IgD-negative memory B cell (primary cell): ENCODE measurements around the gene NINJ1. TPM values are rescaled to one million over a fixed set of nuclear protein-coding genes. Genes with fewer than 3 reads are reported as not detected.

ENCODE experiments used
- H3K27ac Mint-ChIP-seq, 3 donors: one replicate each; pipeline ENCODE4 v1.8.0; 2020 to 2022; ENCODE audit warnings: mild to moderate bottlenecking in 3 of 3, mixed read lengths in 3 of 3, moderate library complexity in 1 of 3
- H3K27me3 Mint-ChIP-seq: one replicate; pipeline ENCODE4 v1.8.0; 2021; ENCODE audit warnings: mixed read lengths
- H3K36me3 Mint-ChIP-seq: one replicate; pipeline ENCODE4 v1.8.0; 2020; ENCODE audit warnings: mild to moderate bottlenecking, mixed read lengths
- H3K4me1 Mint-ChIP-seq, 3 donors: one replicate each; pipeline ENCODE4 v1.8.0; 2020 to 2022; ENCODE audit warnings: mixed read lengths in 3 of 3, mild to moderate bottlenecking in 1 of 3
- H3K4me3 Mint-ChIP-seq, 4 donors: one replicate each; pipeline ENCODE4 v1.8.0; 2020 to 2022; ENCODE audit warnings: mild to moderate bottlenecking in 4 of 4, mixed read lengths in 4 of 4, moderate library complexity in 3 of 4
- H3K9me3 Mint-ChIP-seq, 3 donors: one replicate each; pipeline ENCODE4 v1.8.0; 2020 to 2021; ENCODE audit warnings: mixed read lengths in 3 of 3, mild to moderate bottlenecking in 1 of 3
- polyA plus RNA-seq: library from polyadenylated mRNA; unstranded; fragments of 300-500 nt; fragmentation: Illumina TruSeq; gene quantifications from one replicate; pipeline ENCODE4 v1.2.3, GENCODE V29; 2021

The NINJ1 gene
- polyA plus RNA-seq, 1 donor from 2014 or later = 8.3 TPM

GRCh38 chr9:93097511-93098201 is 36.4 kb downstream of the NINJ1 start:
- no peaks in the 10 kb centered on the region for H3K9me3 Mint-ChIP-seq
- peaks cover 6% of the 10 kb centered on the region for H3K36me3 Mint-ChIP-seq
- H3K27me3 Mint-ChIP-seq = no peaks in the 10 kb centered on the region
- H3K27ac Mint-ChIP-seq = peak overlapping the region; percentile 75 to 97 (median 84)
- H3K4me3 Mint-ChIP-seq = peak overlapping the region; percentile 84 to 92 (median 90)
- H3K4me1 Mint-ChIP-seq = peaks cover 35 to 46% (median 41%) of the 10 kb centered on the region in 3 donors

GRCh38 chr9:93096811-93097382 is 37.2 kb downstream of the NINJ1 start:
- H3K4me3 Mint-ChIP-seq = peak overlapping the region; percentile 84 to 92 (median 90)
- H3K4me1 Mint-ChIP-seq = peaks cover 43 to 51% (median 49%) of the 10 kb centered on the region in 3 donors
- peaks cover 6% of the 10 kb centered on the region for H3K36me3 Mint-ChIP-seq
- H3K9me3 Mint-ChIP-seq = no peaks in the 10 kb centered on the region
- peak overlapping the region; percentile 23 to 97 (median 84) for H3K27ac Mint-ChIP-seq
- no peaks in the 10 kb centered on the region for H3K27me3 Mint-ChIP-seq

GRCh38 chr9:93096131-93096802 is 37.8 kb downstream of the NINJ1 start, which contains the start of gene CARD19:
TSS of gene CARD19 (plus strand) at chr9:93096217. CDS start at chr9:93096346, 129 bp downstream.
- peaks cover 48 to 56% (median 49%) of the 10 kb centered on the region in 3 donors for H3K4me1 Mint-ChIP-seq
- no peaks in the 10 kb centered on the region for H3K9me3 Mint-ChIP-seq
- no peaks in the 10 kb centered on the region for H3K27me3 Mint-ChIP-seq
- H3K36me3 Mint-ChIP-seq = peaks cover 6% of the 10 kb centered on the region
- H3K4me3 Mint-ChIP-seq = peak within 1 kb of the TSS; percentile 87 to 96 (median 93)
- H3K27ac Mint-ChIP-seq = peak within 1 kb of the TSS; percentile 97 to 100 (median 99)

GRCh38 chr9:93095205-93096130 is 38.6 kb downstream of the NINJ1 start:
- peaks cover 3% of the 10 kb centered on the region for H3K36me3 Mint-ChIP-seq
- peaks cover 47 to 58% (median 54%) of the 10 kb centered on the region in 3 donors for H3K4me1 Mint-ChIP-seq
- H3K27me3 Mint-ChIP-seq = no peaks in the 10 kb centered on the region

GRCh38 chr9:93094658-93095204 is 39.3 kb downstream of the NINJ1 start:
- Mint-ChIP-seq H3K27me3 (no peaks in the 10 kb centered on the region), H3K27ac (peak overlapping the region; percentile 97 to 100 (median 99)), H3K9me3 (no peaks in the 10 kb centered on the region)

More at GRCh38 chr9:93095205-93096130, 38.6 kb downstream of the NINJ1 start:
- peak overlapping the region; percentile 87 to 96 (median 93) for H3K4me3 Mint-ChIP-seq
- H3K9me3 Mint-ChIP-seq = no peaks in the 10 kb centered on the region
- peak overlapping the region; percentile 97 to 100 (median 99) for H3K27ac Mint-ChIP-seq

GRCh38 chr9:93093877-93094657 is 40.0 kb downstream of the NINJ1 start:
- peak overlapping the region; percentile 97 to 100 (median 99) for H3K27ac Mint-ChIP-seq
- H3K4me1 Mint-ChIP-seq = peaks cover 47 to 65% (median 62%) of the 10 kb centered on the region in 3 donors
- no peaks in the 10 kb centered on the region for H3K27me3 Mint-ChIP-seq
- no peaks in the 10 kb centered on the region for H3K9me3 Mint-ChIP-seq
- peak overlapping the region; percentile 70 to 94 (median 90) for H3K4me3 Mint-ChIP-seq
- H3K36me3 Mint-ChIP-seq = no peaks in the 10 kb centered on the region

More at GRCh38 chr9:93094658-93095204, 39.3 kb downstream of the NINJ1 start:
- peak overlapping the region; percentile 87 to 96 (median 93) for H3K4me3 Mint-ChIP-seq
- no peaks in the 10 kb centered on the region for H3K36me3 Mint-ChIP-seq
- H3K4me1 Mint-ChIP-seq = peaks cover 50 to 61% (median 60%) of the 10 kb centered on the region in 3 donors

GRCh38 chr9:93093127-93093876 is 40.7 kb downstream of the NINJ1 start:
- peak overlapping the region; percentile 52 to 99 (median 97) for H3K27ac Mint-ChIP-seq

GRCh38 chr9:93092251-93092991 is 41.6 kb downstream of the NINJ1 start:
- H3K4me3 Mint-ChIP-seq = peak overlapping the region; percentile 54 to 92 (median 83)
- H3K27ac Mint-ChIP-seq = peak overlapping the region; percentile 35 to 97 (median 52)
- H3K27me3 Mint-ChIP-seq = no peaks in the 10 kb centered on the region
- no peaks in the 10 kb centered on the region for H3K9me3 Mint-ChIP-seq
- peaks cover 39 to 57% (median 51%) of the 10 kb centered on the region in 3 donors for H3K4me1 Mint-ChIP-seq
- no peaks in the 10 kb centered on the region for H3K36me3 Mint-ChIP-seq

More at GRCh38 chr9:93093127-93093876, 40.7 kb downstream of the NINJ1 start:
- Mint-ChIP-seq H3K4me1 (peaks cover 45 to 63% (median 59%) of the 10 kb centered on the region in 3 donors), H3K27me3 (no peaks in the 10 kb centered on the region), H3K9me3 (no peaks in the 10 kb centered on the region), H3K4me3 (peak overlapping the region; percentile 35 to 92 (median 84)), H3K36me3 (no peaks in the 10 kb centered on the region)

- Mint-ChIP-seq H3K36me3 (no peaks in the 10 kb centered on the region), H3K4me3 (peak overlapping the region in 2 of 4 donors; percentile 17 to 59), H3K9me3 (no peaks in the 10 kb centered on the region), H3K27me3 (no peaks in the 10 kb centered on the region), H3K27ac (peak overlapping the region in 2 of 3 donors; percentile 25 to 97), H3K4me1 (peaks cover 33 to 51% (median 48%) of the 10 kb centered on the region in 3 donors)
These were observed 42.5 kb downstream of the NINJ1 start for GRCh38 chr9:93091453-93092081.

- H3K36me3 Mint-ChIP-seq = no peaks in the 10 kb centered on the region
- no peaks in the 10 kb centered on the region for H3K9me3 Mint-ChIP-seq
- H3K27ac Mint-ChIP-seq = peak overlapping the region in 1 of 3 donors; percentile 97
- H3K4me1 Mint-ChIP-seq = peaks cover 33 to 51% (median 48%) of the 10 kb centered on the region in 3 donors
- peak overlapping the region in 2 of 4 donors; percentile 17 to 59 for H3K4me3 Mint-ChIP-seq
- H3K27me3 Mint-ChIP-seq = no peaks in the 10 kb centered on the region
These were observed 43.0 kb downstream of the NINJ1 start for GRCh38 chr9:93091056-93091452.

GRCh38 chr9:93090091-93090655 is 43.9 kb downstream of the NINJ1 start:
- Mint-ChIP-seq H3K9me3 (no peaks in the 10 kb centered on the region), H3K27ac (peak overlapping the region in 1 of 3 donors; percentile 97), H3K27me3 (no peaks in the 10 kb centered on the region), H3K4me1 (peaks cover 33 to 51% (median 48%) of the 10 kb centered on the region in 3 donors), H3K4me3 (peak overlapping the region in 3 of 4 donors; percentile 1 to 39 (median 3)), H3K36me3 (peaks cover 6% of the 10 kb centered on the region)
